ENCODE data around the gene HDAC4. TPM values are rescaled to one million over a fixed set of nuclear protein-coding genes. Genes with fewer than 3 reads are reported as not detected.
A peak's percentile ranks its signal among the peaks of the same experiment; 100 is the strongest.

Gene HDAC4
- total and polyA plus RNA-seq, 7 donors, result 7.9 to 329 (median 129) TPM

GRCh38 chr2:239279508-239280295 lies 121.1 kb downstream of the HDAC4 start:
- no peaks in the 10 kb centered on the region for H3K9me3 ChIP-seq
- peak overlapping the region; percentile 63 for H3K4me3 ChIP-seq
- intact Hi-C loops (cut with DNase I), result no loop called here
- H3K27me3 ChIP-seq (ENCODE audit: insufficient read depth in 3 of 3, low read length in 2 of 3), result no peaks in the 10 kb centered on the region
- peaks cover 0 to 8% of the 10 kb centered on the region in 2 donors for H3K36me3 ChIP-seq (ENCODE audit: insufficient read depth in 1 of 2, low read depth in 1 of 2)
- peak overlapping the region; percentile 93 for H3K27ac ChIP-seq
- TF ChIP-seq, protein P1, sequence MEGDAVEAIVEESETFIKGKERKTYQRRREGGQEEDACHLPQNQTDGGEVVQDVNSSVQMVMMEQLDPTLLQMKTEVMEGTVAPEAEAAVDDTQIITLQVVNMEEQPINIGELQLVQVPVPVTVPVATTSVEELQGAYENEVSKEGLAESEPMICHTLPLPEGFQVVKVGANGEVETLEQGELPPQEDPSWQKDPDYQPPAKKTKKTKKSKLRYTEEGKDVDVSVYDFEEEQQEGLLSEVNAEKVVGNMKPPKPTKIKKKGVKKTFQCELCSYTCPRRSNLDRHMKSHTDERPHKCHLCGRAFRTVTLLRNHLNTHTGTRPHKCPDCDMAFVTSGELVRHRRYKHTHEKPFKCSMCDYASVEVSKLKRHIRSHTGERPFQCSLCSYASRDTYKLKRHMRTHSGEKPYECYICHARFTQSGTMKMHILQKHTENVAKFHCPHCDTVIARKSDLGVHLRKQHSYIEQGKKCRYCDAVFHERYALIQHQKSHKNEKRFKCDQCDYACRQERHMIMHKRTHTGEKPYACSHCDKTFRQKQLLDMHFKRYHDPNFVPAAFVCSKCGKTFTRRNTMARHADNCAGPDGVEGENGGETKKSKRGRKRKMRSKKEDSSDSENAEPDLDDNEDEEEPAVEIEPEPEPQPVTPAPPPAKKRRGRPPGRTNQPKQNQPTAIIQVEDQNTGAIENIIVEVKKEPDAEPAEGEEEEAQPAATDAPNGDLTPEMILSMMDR (IDR thresholded peaks at IDR 0.05), result no peak
- no peak for ATAC-seq
- WGBS, 3 donors, result 68 to 84% (median 74%) methylated on average over 20 of the region's 20 CpGs
- peaks cover 73% of the 10 kb centered on the region for H3K4me1 ChIP-seq
- no peak for DNase-seq

DNA sequence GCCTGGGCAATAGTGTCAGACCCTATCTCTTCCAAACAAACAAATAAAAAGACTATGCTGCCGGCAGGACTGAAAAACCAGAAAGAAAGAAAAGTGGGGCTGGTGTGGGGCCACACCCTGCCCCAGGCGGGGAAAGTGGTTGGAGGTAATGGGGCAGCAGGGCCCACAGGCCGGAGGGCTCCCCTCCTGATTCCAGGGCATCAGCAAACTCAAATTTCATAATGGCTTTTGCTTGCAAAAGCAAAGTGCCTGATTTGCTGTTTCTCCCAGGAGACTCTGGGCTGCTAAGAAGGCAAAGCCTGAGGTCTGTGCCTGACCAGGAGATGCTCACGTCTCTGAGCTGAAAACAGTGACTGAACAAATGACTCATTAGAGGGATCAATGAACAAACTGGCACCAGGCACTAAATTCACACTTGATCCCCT lies 121.9 kb downstream of the HDAC4 start:
- Histone ChIP-seq H3K4me1 (peaks cover 73% of the 10 kb centered on the region), H3K27me3 (ENCODE audit: insufficient read depth in 3 of 3, low read length in 2 of 3) (no peaks in the 10 kb centered on the region), H3K9me3 (no peaks in the 10 kb centered on the region), H3K36me3 (ENCODE audit: insufficient read depth in 1 of 2, low read depth in 1 of 2) (peaks cover 0 to 5% of the 10 kb centered on the region in 2 donors), H3K27ac (peak overlapping the region; percentile 93), H3K4me3 (peak overlapping the region; percentile 63)
- WGBS, 3 donors, result 52 to 70% (median 55%) methylated on average over 4 of the region's 4 CpGs
- DNase-seq, result no peak
- peak; percentile 28 to 55 (median 38) for ATAC-seq
- intact Hi-C loops (cut with DNase I), result no loop called here
- TF ChIP-seq, protein P1 (IDR thresholded peaks at IDR 0.05), result no peak

GRCh38 chr2:239278361-239278760 lies 122.5 kb downstream of the HDAC4 start:
- no peak for ATAC-seq
- Histone ChIP-seq H3K9me3 (no peaks in the 10 kb centered on the region), H3K27ac (peak overlapping the region; percentile 93), H3K4me1 (peaks cover 73% of the 10 kb centered on the region), H3K27me3 (ENCODE audit: insufficient read depth in 3 of 3, low read length in 2 of 3) (no peaks in the 10 kb centered on the region), H3K36me3 (ENCODE audit: insufficient read depth in 1 of 2, low read depth in 1 of 2) (no peaks in the 10 kb centered on the region), H3K4me3 (peak overlapping the region; percentile 63)
- intact Hi-C loops (cut with DNase I), result no loop called here
- 77 to 93% (median 87%) methylated on average over 7 of the region's 7 CpGs for WGBS, 3 donors
- TF ChIP-seq, protein P1 (IDR thresholded peaks at IDR 0.05), result no peak
- DNase-seq, result no peak

DNA sequence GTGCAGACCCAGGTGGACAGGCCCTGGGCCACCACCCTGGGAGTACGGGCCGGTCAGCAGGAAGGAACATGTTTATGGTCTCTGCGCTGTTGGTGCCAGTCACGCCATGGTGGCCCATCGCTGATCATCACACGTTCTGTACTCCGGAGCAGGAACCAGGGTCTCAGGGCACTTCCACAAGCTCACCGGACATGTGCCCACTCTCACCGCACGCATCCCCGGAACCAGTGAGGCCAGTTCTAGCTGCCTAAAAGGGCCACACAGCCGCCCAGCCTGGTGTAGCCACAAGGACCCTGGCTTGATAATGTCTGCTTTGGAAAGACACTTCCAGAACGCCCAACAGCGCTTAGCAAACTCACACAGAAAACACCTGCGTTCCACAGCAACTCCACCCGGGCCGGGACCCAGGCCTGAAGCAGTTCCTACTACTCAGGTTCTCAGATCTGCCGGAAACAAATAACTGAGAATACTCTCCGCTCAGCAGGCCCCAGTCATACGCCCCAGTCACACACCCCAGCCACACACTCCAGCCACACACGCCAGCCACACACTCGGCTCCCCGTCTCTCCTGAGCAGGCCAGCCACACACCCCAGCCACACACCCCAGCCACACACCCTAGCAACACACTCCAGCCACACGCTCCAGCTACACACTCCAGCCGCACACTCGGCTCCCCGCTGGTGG lies 123.3 kb downstream of the HDAC4 start:
- Histone ChIP-seq H3K27me3 (ENCODE audit: insufficient read depth in 3 of 3, low read length in 2 of 3) (no peaks in the 10 kb centered on the region), H3K36me3 (ENCODE audit: insufficient read depth in 1 of 2, low read depth in 1 of 2) (no peaks in the 10 kb centered on the region), H3K9me3 (no peaks in the 10 kb centered on the region), H3K4me3 (peak overlapping the region; percentile 63), H3K4me1 (peaks cover 76% of the 10 kb centered on the region), H3K27ac (peak overlapping the region; percentile 93)
- no peak for DNase-seq
- no peak for ATAC-seq
- WGBS, 3 donors, result 83 to 92% (median 91%) methylated on average over 27 of the region's 27 CpGs
- TF ChIP-seq, protein P1 (IDR thresholded peaks at IDR 0.05), result no peak
- intact Hi-C loops (cut with DNase I), result loop anchor here (2.0 kb wide), 2 partner anchors 25 to 33 kb away; no protein-coding TSS in a partner anchor

All from psoas muscle (tissue), 8 donors.